ENCODE results near the gene LRFN3. TPM values are rescaled to one million over a fixed set of nuclear protein-coding genes. Genes with fewer than 3 reads are reported as not detected.
"Not testable (repeated sequence)": the region's sequence is repeated elsewhere in the genome, so short reads cannot be mapped to it uniquely, and the experiment has no call there.

Gene LRFN3
- total RNA-seq, 2 donors from 2014 or later = 7.6 to 9.7 TPM

DNA sequence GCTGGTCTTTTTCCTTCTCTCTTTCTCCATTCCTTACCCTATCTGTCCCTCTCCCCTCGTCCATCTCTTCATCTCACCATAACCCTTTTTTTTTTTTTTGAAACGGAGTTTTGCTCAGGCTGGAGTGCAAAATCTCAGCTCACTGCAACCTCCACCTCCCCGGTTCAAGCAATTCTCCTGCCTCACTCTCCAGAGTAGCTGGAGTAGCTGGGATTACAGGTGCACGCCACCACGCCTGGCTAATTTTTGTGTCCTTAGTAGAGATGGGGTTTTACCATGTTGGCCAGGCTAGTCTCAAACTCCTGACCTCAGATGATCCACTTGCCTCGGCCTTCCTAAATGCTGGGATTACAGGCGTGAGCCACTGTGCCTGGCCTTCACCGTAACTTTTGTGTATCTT is 21.2 kb downstream of the LRFN3 start:
- ATAC-seq; intact Hi-C loops (cut with DNase I): not testable (repeated sequence)

DNA sequence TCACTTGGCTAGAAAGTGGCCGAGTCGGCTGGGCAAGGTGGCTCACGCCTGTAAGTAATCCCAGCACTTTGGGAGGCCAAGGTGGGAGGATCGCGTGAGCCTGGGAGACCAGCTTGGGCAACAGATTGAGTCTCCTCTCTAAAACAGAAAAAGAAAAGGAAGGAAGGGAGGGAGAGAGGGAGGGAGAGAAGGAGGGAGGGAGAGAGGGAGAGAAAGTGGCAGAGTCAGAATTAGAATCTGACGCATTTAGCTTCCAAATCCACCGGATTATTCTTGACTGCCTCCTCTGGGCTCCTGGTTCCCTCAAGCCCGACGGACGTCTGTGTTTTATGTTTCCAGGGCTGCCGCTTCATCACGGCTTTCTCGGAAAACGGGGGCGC is 22.5 kb downstream of the LRFN3 start:
- ATAC-seq (no peak), DNase-seq (no peak)

More for the DNA sequence above, 21.2 kb downstream of the LRFN3 start:
- not testable (repeated sequence) for DNase-seq

DNA sequence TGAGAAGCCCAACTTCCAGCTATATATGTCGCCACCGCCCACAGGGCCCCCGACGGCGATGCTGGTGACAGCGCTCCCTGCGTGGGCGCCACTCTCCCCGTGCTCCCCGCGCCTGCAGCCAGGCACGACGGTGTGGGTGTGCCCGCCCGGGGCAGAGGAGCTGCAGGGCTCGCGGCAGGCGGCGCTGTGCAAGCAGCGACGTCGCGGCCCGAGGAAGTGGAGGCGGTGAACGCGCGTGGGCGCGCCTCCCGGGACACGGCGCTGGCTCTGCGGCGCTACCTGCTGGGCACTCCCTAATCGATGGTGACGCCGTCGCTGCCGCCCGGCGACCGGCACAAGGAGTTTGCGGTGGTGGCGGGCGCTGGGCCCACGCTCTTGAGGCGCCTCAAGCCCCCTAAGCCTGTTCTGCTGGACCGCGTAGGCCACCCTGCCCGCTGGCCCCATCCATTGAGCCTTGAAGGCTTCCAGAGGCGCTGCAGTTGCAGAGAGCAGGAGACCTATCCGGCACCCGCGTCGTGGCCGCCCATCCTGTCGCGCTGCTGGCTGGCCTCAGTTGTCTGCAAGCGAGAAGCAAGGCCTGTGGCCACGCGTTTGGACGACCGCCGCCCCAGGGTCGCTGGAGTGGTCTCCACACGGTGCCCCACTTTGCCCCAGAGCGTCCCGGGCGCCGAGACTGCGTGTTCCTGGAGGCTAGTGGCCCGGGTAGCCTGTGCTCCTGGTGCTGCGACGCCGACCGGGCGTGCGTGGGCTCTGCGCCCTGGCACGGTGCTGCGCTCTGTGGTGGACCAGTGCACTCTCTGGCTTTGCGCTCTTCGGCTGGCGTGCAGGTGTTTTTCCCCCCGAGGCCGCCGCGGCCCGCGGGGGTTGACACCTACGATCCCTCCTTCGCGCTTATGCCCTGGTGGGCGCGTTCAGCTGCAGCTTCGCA is 23.1 kb downstream of the LRFN3 start:
- intact Hi-C loops (cut with DNase I) = no loop called here
- ATAC-seq (peak; percentile 75 to 76), DNase-seq (peak; percentile 40)

More for the DNA sequence above, 22.5 kb downstream of the LRFN3 start:
- intact Hi-C loops (cut with DNase I) = no loop called here

DNA sequence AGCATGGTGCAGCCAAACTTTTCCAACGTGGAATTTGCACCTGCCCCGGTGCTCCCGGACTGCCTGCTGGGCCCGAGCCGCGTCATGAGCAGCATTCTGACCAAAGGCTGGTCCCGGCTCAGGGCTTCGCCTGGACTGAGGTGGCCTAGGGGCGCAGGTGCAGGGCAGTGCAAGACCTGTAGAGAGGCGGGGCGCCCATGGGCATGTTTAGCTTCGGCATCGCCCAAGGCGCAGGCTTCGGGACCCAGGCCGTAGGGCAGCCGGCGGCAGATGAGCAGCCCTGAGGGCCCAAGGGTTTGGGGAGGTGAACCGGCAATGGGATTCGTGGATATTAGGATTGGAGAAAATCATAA is 23.8 kb downstream of the LRFN3 start:
- DNase-seq = no peak
- intact Hi-C loops (cut with DNase I) = no loop called here

DNA sequence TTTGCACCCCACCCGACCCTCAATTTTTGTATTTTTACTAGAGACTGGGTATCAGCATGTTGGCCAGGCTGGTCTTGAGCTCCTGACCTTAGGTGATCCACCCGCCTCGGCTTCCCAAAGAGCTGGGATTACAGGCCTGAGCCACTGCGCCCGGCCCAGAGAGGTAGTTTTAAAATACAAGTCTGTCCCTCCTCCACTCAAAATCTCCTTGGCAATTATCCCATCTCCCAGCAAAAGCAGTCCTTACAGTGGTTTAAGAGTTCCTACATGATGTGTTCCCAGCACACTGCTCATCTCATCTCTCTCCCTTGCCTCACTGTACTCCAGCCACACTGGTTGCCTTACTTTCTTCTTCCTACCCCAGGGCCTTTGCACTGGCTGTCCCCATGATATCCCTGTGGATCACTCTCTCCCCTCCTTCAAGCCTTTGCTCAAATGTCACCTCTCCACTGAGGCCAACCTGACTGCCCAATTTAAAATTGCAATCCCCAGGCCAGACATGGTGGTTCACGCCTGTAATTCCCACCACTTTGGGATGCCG is 24.3 kb downstream of the LRFN3 start:
- ATAC-seq (no peak), DNase-seq (no peak)
- intact Hi-C loops (cut with DNase I) = no loop called here

More for the DNA sequence above, 23.8 kb downstream of the LRFN3 start:
- no peak for ATAC-seq

DNA sequence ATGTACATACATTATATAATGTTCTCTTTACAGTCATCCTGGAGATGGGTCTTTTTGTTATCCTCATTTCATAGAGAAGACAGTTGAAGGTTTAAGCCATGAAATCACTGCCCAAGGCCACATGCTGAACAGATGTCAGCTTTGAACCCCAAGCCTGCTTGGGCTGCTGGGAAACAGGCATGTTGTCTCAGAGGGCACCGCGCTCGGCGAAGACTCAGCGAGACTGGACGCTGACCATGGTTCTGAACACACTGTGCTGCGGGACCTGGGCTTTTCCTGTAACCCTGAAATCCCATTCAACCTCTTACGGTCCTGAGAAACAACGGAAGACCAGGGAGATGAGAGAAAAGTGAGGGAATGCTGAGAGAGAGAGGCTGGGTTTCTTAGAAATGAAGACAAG is 27.3 kb downstream of the LRFN3 start:
- intact Hi-C loops (cut with DNase I) = no loop called here
- DNase-seq (no peak), ATAC-seq (no peak)

DNA sequence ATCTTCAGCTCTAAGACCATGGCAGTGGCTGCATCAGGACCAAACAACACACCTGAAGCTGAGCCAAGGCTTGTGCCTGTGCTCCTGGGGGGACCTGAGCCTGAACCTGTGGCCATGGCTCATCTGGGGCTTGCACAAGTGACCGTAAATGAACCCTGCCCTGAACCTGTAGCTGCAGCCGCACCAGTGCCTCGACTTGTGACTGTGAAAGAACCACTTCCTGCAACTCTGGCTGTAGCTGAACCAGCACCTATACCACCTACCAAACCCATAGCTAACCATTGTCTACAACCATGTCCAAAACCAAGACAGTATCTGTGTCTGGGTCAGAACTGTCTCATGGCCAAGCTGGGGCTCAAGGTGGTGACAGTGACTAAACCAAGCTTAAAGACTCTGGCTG is 30.6 kb downstream of the LRFN3 start:
- no peak for ATAC-seq
- intact Hi-C loops (cut with DNase I) = no loop called here
- DNase-seq = no peak

DNA sequence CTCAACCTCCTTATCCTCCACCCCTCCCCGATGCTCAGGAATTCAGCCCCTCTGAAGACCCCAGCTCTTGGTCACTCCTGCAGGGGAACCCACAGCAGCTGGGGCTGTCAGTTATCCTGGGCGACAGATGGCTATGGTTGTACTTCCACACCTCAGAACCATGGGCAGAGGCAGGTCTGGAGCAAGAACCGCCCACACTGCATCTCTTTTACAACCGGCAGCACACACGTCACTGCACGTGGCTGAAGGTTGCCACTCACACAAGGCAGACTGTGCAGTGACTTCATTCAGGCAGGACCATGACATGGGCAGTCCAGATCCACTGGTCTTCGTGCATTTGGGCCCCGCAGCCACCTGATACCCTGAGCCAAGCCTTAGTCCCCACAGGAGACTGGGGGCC is 37.3 kb downstream of the LRFN3 start:
- intact Hi-C loops (cut with DNase I) = no loop called here
- no peak for ATAC-seq
- DNase-seq = no peak

DNA sequence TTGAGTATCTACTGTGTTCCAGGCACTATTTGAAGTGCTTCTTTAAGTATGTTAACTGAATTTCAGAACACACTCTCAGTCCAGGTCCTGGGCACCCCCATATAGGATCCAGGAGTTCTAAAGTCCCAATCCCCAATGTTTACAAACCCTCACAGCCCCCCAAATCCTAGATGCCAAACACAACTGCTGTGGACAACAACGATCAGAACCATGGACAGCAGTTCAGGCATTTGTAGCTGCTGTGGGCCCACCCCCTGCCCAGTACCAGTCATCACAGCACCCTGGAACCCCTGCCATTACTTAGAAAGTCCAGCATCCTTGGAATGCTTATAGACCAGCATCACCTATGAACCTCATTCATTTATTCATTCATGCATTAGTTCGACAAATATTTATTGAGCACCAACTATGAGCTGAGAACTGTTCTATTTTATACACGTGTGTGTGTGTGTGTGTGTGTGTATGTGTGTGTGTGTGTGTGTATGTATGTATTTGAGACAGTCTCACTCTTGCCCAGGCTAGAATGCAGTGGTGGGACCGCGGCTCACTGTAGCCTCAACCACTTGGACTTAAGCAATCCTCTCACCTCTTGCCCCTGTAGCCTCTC is 39.5 kb downstream of the LRFN3 start:
- intact Hi-C loops (cut with DNase I) = no loop called here
- no peak for DNase-seq
- ATAC-seq = no peak

DNA sequence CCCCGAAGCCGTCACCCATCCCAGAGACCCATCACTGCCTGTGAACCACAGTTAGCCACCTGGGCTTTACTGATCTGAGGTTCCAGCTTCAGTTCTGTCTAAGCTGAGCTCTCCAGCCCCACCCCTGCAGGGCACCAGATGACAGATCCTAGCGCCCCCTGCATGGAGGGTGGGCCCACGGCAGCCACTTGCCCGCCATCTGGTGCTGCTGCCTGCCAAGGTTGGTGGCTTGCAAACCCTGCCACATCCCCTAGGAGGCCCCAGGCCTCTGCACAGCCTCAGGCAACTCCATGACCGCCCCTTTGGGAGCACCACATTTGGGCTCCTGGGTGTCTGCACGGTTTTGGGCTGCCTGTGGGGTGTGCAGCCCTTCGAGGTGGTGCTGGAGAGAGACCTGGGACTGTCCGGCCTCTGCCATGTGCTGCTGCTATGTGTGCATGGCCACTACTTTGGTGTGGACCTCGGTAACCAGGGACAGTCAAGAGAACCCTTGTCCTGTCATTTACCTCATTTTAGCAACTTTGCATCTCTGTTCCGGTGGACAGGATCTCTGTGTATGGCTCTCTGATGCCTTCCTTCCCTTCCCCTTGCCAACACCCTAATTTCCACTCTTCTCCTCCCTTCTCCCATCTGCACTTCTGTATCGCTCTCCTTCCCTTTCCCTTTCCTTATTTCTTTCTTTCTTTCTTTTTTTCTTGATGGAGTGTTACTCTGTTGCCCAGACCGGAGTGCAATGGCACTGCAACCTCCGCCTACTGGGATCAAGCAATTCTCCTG is 41.5 kb downstream of the LRFN3 start:
- intact Hi-C loops (cut with DNase I) = no loop called here
- no peak for DNase-seq
- no peak for ATAC-seq

DNA sequence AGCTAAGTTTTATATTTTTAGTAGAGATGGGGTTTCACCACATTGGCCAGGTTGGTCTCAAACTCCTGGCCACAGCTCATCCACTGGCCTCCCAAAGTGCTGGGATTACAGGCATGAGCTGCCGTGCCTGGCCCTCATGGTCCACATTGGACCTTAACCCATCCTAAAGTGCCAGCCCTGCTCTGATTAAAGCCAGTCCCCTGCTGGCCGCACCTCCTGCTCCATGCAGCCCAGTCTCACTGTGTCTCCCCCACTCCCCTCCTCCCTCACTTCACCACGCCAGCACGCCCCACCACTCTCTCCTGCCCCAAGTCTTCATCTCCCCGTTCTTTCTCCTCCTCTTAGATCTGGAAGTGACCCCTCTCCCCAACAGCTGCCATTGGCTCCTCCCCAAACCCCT is 42.1 kb downstream of the LRFN3 start:
- no peak for ATAC-seq
- intact Hi-C loops (cut with DNase I) = no loop called here

DNA sequence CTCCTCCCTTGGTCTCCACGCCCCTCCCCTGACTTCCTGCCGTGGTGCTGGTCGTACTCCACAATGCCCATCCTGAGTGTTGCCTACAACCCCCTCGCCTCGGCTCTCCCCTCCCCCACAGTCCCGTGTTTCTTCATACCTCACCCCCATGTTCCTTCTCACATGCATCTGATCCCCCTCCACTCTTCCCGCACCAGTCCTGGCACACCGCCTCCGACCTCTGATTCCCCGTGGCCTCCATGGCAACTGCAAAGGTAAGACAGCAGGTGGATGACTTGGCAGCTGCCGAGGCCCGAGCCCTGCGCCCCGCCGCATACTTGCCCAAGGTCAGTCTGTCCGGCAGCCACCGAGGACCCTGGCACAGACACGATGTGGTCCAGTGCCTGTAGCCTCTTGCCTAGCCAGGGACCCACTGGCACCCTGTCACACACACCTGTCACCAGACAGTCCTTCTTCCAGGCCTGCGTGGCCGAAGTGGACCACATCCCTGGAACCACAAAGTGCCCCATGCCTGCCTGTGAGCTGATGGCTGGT is 42.7 kb downstream of the LRFN3 start:
- ATAC-seq = no peak
- intact Hi-C loops (cut with DNase I) = no loop called here
- DNase-seq = no peak

More for the DNA sequence above, 42.1 kb downstream of the LRFN3 start:
- no peak for DNase-seq

DNA sequence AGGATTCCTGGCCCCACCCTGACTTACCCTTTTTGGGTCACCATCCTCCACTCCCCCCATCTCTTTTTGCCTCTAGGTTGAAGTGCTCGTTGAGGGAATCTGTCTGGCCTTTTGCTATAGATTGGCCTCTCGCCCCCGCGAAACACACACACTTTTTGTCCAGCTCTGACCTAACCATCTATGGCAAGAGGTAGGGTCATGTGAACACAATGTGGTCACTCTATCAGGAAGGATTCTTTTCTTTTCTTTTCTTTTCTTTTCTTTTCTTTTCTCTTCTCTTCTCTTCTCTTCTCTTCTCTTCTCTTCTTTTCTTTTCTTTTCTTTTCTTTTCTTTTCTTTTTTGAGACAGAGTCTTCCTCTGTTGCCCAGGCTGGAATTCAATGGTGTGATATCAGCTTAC is 44.8 kb downstream of the LRFN3 start:
- DNase-seq; intact Hi-C loops (cut with DNase I); ATAC-seq: not testable (repeated sequence)

DNA sequence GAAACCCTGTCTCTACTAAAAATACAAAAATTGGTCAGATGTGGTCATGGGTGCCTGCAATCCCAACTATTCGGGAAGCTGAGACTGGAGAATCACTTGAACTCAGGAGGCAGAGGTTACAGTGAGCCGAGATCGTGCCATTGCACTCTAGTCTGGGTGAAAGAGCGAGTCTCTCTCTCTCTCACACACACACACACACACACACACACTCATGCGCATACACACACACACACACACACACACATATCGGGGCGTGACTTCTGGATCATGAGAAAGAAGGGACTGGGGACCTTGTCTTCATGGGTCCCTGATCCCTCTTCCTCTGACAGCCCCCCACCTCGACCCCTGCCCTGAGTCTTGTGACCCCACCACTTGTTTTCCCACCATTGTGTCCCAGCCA is 47.0 kb downstream of the LRFN3 start:
- ATAC-seq (no peak), DNase-seq (no peak)
- intact Hi-C loops (cut with DNase I) = no loop called here

DNA sequence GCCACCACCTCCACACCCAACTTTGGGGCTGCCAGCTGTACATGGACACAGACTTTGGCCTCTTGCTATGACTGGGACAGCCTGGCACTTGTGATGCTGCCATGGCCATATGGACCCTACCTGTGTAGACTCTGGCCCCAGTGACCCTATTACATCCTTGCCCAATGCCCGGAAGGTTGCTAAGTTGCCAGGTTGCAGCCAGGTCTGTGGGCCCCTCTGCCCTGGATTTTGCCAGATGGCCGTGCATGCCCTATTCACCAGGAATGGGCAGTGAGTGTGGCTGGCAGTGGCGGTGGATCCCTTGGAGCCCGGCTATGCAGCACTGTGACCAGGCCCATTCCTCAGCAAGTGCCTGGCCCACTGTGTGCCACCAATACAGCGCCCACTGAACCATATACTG is 49.9 kb downstream of the LRFN3 start:
- DNase-seq = no peak
- intact Hi-C loops (cut with DNase I) = no loop called here
- ATAC-seq = no peak

DNA sequence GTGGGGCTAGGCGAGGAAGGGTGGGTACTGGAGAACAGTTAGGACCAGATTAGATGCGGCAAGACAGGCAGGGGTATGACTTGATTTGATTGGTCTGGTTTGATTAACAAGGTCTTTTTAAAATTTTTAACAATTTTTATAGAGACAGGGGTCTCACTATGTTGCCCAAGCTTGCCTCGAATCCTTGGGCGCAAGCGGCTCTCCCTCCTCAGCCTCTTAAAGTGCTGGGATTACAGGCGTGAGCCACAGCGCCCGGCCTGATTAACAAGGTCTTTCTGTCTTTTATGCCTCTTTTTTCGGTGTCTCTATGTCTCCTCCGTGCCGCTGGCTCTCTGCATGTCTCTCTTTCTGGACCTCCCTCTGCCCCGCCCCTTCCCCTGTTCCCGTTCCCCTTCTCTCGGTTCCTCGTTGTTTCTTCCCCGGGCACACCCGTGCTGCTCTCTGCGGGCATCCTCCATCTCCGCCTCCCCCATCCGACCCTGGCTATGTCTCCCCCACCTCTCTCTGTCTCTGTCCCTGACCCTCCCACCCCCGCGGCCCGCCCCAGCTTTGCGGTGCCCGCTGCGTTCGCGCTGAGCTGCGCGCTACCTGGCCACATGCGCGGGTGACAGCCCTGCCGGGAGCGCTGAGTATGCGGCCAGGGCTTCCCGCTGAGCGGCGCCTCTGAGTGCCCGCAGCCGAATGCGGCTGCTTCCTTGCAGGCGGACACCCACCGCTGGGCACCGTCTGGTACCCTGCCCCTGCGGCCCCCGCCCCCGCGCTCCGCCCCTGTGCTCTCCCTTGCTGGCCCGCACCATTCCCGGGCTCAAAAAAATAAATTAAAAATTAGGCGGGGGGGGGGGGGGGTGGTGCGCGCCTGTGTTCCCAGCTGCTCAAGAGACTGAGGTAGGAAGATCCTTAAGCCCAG is 50.7 kb downstream of the LRFN3 start:
- intact Hi-C loops (cut with DNase I) = no loop called here
- no peak for DNase-seq
- ATAC-seq = peak in 1 of 2 donors; percentile 69

DNA sequence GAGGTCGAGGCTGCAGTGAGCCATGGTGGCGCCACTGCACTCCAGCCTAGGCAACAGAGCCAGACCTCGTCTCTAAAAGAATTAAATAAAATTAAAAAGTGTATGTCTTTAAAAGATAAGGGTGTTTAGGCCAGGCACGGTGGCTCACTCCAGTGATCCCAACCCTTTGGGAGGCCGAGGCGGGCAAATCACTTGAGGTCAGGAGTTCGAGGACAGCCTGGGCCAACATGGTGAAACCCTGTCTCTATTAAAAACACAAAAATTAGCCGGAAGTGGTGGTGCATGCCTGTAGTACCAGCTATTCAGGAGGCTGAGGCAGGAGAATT is 51.4 kb downstream of the LRFN3 start:
- no peak for ATAC-seq

DNA sequence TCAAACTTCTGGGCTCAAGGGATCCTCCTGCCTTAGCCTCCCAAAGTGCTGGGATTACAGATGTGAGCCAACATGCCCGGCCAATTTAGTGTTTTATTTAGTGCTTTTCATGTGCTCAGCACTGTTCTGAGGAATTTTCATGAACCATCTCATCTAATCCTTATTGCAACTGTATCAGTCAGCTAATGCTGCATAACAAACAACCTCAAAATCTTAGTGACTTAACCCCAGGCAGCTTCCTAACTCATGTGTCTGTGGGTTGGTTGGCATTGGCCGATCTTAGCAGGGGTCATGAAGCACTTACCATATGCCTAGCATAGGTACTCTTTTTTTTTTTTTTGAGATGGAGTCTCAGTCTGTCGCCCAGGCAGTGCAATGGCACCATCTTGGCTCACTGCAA is 52.6 kb downstream of the LRFN3 start:
- ATAC-seq (no peak), DNase-seq (no peak)
- intact Hi-C loops (cut with DNase I) = no loop called here

More for the DNA sequence above, 51.4 kb downstream of the LRFN3 start:
- no peak for DNase-seq
- intact Hi-C loops (cut with DNase I) = no loop called here

DNA sequence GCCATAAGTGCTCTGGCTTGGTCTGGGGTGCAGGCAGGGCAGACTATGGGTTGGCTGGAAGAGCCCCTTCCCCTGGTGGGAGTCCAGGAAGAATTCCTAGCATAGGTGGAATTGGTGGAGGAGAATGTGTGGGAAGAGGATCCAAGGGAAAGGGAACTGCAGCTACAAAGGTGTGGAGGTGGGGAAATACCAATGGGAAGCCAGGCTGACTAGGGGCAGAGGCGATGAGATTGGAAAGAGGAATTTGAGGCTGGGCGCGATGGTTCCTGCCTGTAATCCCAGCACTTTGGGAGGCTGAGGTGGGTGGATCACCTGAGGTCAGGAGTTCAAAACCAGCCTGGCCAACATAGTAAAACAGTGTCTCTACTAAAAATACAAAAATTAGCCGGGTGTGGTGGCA is 54.0 kb downstream of the LRFN3 start:
- DNase-seq = no peak
- no peak for ATAC-seq
- intact Hi-C loops (cut with DNase I) = no loop called here

All from left cardiac atrium (tissue), 4 donors.